ENCODE results near the gene WDR46.

- no peak for TF ChIP-seq POLR2AphosphoS5 (IDR thresholded peaks at IDR 0.05; ENCODE audit: low read depth)
- no peak for TF ChIP-seq EZH2 (IDR thresholded peaks at IDR 0.05; ENCODE audit: low read depth, unreplicated experiment)
Measured at GRCh38 chr6:33319939-33320314, 30.9 kb upstream of the WDR46 start.
